GM12872 (cell line): ENCODE measurements around the gene ATPAF1.

Experiments used
- CTCF ChIP-seq: IDR thresholded peaks from 3 replicates; pipeline ENCODE4 v1.5.1; 2011; ENCODE audit warnings: low read depth, mild to moderate bottlenecking, low read length, moderate library complexity; ENCODE audit not compliant: insufficient read depth

ATPAF1 gene

GRCh38 chr1:46650491-46650890, 17.7 kb downstream of the ATPAF1 start:
- no peak for TF ChIP-seq CTCF

- no peak for TF ChIP-seq CTCF
These were observed 18.4 kb downstream of the ATPAF1 start for GRCh38 chr1:46649764-46650163.

- TF ChIP-seq CTCF: no peak
These were observed 20.6 kb downstream of the ATPAF1 start for GRCh38 chr1:46647611-46648010.

GRCh38 chr1:46646844-46647243, 21.3 kb downstream of the ATPAF1 start:
- TF ChIP-seq CTCF: no peak

GRCh38 chr1:46646331-46646730, 21.8 kb downstream of the ATPAF1 start:
- TF ChIP-seq CTCF: no peak

GRCh38 chr1:46645815-46646214, 22.3 kb downstream of the ATPAF1 start:
- no peak for TF ChIP-seq CTCF

GRCh38 chr1:46643368-46643775, 24.8 kb downstream of the ATPAF1 start:
- TF ChIP-seq CTCF: no peak
